Mammary epithelial cell (primary cell): ENCODE results near the gene NLGN1.

Experiments used
- EZH2 ChIP-seq: IDR thresholded peaks from 2 replicates; pipeline ENCODE4 v1.6.1; 2012; ENCODE audit warnings: low read length, inconsistent platforms, borderline replicate concordance
- TF ChIP-seq, protein P1 (sequence below), 2 donors: IDR thresholded peaks in 1 of 2; conservative IDR thresholded peaks in 1 of 2; 2 replicates each; pipeline ENCODE4 v1.5.1; 2011 to 2012; ENCODE audit warnings: inconsistent platforms in 2 of 2, low read length in 2 of 2, mild to moderate bottlenecking in 2 of 2, control low read depth in 1 of 2, low read depth in 1 of 2; ENCODE audit not compliant: insufficient read depth in 1 of 2; ENCODE audit errors: extremely low read depth in 1 of 2

DNA sequence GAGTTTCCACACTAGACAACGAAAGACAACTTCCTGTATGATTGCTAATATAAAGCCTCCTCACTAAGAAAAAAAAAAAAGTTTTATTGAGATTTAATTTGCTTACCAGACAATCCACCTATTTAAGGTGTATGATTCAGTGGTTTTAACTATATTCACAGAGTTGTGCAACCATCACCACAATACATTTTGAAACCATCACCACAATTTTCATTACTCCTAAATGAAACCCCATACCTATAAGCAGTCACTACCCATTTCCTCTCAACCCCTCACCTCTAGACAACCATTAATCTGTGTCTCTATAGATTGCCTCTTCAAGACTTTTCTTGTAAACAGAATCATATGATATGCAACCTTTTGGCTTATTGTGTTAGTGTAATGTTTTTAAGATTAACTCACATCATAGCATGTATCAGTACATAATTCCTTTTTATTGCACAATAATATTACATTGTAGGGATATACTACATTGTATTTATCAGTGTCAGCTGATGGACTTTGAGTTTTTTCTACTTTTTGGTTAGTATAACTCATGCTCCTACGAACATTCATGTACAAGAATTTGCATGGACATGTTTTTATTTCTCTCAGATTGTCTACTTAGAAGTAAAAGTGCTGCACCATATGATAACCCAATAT is 339.7 kb downstream of the NLGN1 start:
- TF ChIP-seq, protein P1, sequence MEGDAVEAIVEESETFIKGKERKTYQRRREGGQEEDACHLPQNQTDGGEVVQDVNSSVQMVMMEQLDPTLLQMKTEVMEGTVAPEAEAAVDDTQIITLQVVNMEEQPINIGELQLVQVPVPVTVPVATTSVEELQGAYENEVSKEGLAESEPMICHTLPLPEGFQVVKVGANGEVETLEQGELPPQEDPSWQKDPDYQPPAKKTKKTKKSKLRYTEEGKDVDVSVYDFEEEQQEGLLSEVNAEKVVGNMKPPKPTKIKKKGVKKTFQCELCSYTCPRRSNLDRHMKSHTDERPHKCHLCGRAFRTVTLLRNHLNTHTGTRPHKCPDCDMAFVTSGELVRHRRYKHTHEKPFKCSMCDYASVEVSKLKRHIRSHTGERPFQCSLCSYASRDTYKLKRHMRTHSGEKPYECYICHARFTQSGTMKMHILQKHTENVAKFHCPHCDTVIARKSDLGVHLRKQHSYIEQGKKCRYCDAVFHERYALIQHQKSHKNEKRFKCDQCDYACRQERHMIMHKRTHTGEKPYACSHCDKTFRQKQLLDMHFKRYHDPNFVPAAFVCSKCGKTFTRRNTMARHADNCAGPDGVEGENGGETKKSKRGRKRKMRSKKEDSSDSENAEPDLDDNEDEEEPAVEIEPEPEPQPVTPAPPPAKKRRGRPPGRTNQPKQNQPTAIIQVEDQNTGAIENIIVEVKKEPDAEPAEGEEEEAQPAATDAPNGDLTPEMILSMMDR (conservative IDR thresholded peaks at IDR 0.05 in 1 of 2, IDR thresholded peaks at IDR 0.05 in 1 of 2; ENCODE audit: extremely low read depth in 1 of 2, insufficient read depth in 1 of 2, low read depth in 1 of 2, low read length in 2 of 2): no peak
- TF ChIP-seq EZH2: no peak
